OCI-LY7 (cell line): ENCODE results near the gene BICD1. TPM values are rescaled to one million over a fixed set of nuclear protein-coding genes. Genes with fewer than 3 reads are reported as not detected.

ENCODE experiments used
- BruUV-seq: library from RNA; stranded (reverse); fragments of 400-500 nt; replicated peaks from 2 replicates; lab custom pipeline; 2021; lab: Mats Ljungman, UMichigan
- CTCF ChIA-PET: fragments of 300-600 bp; sonication (Branson Sonifier 250); formaldehyde crosslinking; loops from one replicate; lab custom pipeline; 2022; ENCODE audit warnings: antibody characterized with exemption; ENCODE audit not compliant: unreplicated experiment; lab: Charles Lee
- POLR2A ChIA-PET: fragments of 300-600 bp; sonication (Branson Sonifier 250); formaldehyde crosslinking; loops from one replicate; lab custom pipeline; 2022; ENCODE audit warnings: antibody characterized with exemption; lab: Charles Lee
- DNase-seq: peaks from one replicate; pipeline ENCODE4 v3.0.0-alpha.2; 2015; ENCODE audit warnings: low spot score
- H2AFZ ChIP-seq: fragments of 200-600 bp; sonication (generic), shearing (Covaris generic); 2 replicates; pipeline ENCODE4 v1.6.1; 2014; ENCODE audit warnings: mild to moderate bottlenecking, antibody characterized with exemption, low read length, moderate library complexity
- H3K27ac ChIP-seq: fragments of 200-600 bp; sonication (generic); 2 replicates; pipeline ENCODE4 v1.5.1; 2014; ENCODE audit warnings: mixed run types, low read depth, mild to moderate bottlenecking, moderate library complexity, low read length, inconsistent platforms; ENCODE audit not compliant: poor library complexity, severe bottlenecking
- H3K36me3 ChIP-seq: fragments of 200-600 bp; sonication (generic); 2 replicates; pipeline ENCODE4 v1.6.1; 2014; ENCODE audit warnings: mild to moderate bottlenecking, antibody characterized with exemption, low read length, moderate library complexity, mixed read lengths; ENCODE audit not compliant: insufficient read depth
- H3K4me1 ChIP-seq: fragments of 200-600 bp; sonication (generic); 2 replicates; pipeline ENCODE4 v1.5.1; 2014; ENCODE audit warnings: mild to moderate bottlenecking, low read length; ENCODE audit not compliant: insufficient read depth, poor library complexity, severe bottlenecking
- H3K4me2 ChIP-seq: fragments of 200-600 bp; sonication (generic); 2 replicates; pipeline ENCODE4 v1.6.1; 2014; ENCODE audit warnings: mild to moderate bottlenecking, low read length
- H3K4me3 ChIP-seq: fragments of 200-600 bp; sonication (generic); 2 replicates; pipeline ENCODE4 v1.5.1; 2014; ENCODE audit warnings: mild to moderate bottlenecking, low read depth, low read length; ENCODE audit not compliant: poor library complexity, severe bottlenecking
- H3K79me2 ChIP-seq: fragments of 200-600 bp; sonication (generic); 2 replicates; pipeline ENCODE4 v1.6.1; 2016; ENCODE audit warnings: low read depth, mild to moderate bottlenecking, low read length, moderate library complexity, mixed read lengths; ENCODE audit not compliant: insufficient read depth
- H3K9me2 ChIP-seq: fragments of 200-600 bp; sonication (generic); 2 replicates; pipeline ENCODE4 v1.6.1; 2016; ENCODE audit warnings: mild to moderate bottlenecking, low read length, mixed read lengths; ENCODE audit not compliant: insufficient read depth
- H3K9me3 ChIP-seq: fragments of 200-600 bp; sonication (generic); 2 replicates; pipeline ENCODE4 v1.6.1; 2014; ENCODE audit warnings: mild to moderate bottlenecking, mixed run types, low read length, mixed read lengths
- H4K20me1 ChIP-seq: fragments of 200-600 bp; sonication (generic); 2 replicates; pipeline ENCODE4 v1.6.1; 2014; ENCODE audit warnings: mild to moderate bottlenecking, antibody characterized with exemption, low read length, moderate library complexity, mixed read lengths; ENCODE audit not compliant: insufficient read depth
- CTCF ChIP-seq: fragments of 200-600 bp; sonication (generic); conservative IDR thresholded peaks from 2 replicates; pipeline ENCODE4 v1.5.1; 2014; ENCODE audit warnings: mild to moderate bottlenecking, antibody characterized with exemption, low read length, moderate library complexity, mixed read lengths
- EZH2phosphoT487 ChIP-seq: fragments of 200-600 bp; sonication (generic); IDR thresholded peaks from 2 replicates; pipeline ENCODE4 v1.6.1; 2018; ENCODE audit warnings: low read depth, borderline replicate concordance, mild to moderate bottlenecking, mixed run types, antibody characterized with exemption, low read length, moderate library complexity, mixed read lengths
- intact Hi-C: fragments of 100-400 bp; cut with micrococcal nuclease; formaldehyde crosslinking; loops from one replicate; pipeline ENCODE4 v1.10.0; 2022; ENCODE audit not compliant: unreplicated experiment
- total RNA-seq, 2 experiments: library from RNA; depleted of rRNA in 1 of 2; stranded (reverse); fragments of >200 nt in 1 of 2; shearing (Covaris generic) in 1 of 2; gene quantifications; 2 replicates each; pipeline ENCODE4 v1.2.3, GENCODE V29; 2014 to 2022

Gene BICD1
- total RNA-seq, 2 experiments from 2014 or later: 42.9 to 88.2 TPM

DNA sequence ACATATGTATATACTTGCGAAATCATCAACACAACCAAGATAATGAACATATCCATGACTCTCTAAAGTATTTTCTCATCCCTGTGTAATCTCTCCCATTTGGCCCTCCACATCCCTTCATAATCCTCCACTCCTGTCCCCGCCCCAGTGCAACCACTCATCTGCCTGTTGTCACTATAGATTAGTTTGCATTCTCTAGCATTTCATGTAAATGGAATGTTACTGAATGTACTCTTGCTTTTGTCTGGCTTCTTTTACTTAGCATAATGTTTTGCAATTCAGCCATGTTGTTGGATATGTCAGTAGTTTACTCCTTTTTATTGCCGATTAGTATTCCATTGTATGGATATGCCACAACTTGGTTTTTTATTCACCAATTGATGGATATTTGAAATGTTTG lies 99.1 kb downstream of the BICD1 start:
- no peak for TF ChIP-seq EZH2phosphoT487
- no peak for TF ChIP-seq CTCF

DNA sequence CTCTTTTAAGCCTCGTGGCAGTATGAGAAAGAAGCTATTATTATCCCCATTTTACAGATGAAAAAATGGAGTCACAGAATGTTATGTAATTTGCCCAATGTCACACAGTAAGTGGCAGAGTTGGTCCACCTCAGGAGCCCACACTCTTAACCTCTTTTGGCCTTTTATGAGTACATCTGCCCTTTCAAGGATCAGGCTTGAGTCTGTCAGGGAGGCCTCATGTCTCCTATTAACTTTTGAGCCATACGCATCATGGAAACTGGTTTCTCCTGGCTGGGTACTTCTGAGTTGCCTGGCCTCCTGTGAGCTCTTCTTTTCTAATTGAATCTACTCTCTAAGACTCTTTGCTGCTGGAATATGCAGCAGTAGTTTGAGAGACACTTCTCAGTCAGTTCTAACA lies 101.7 kb downstream of the BICD1 start:
- no peak overlapping the region for H2AFZ ChIP-seq
- CTCF ChIA-PET: no interaction called here
- peaks cover 25% of the 10 kb centered on the region; the same call in 1 of the 2 replicates for H3K79me2 ChIP-seq
- no peak overlapping the region for H3K4me3 ChIP-seq
- no TSS peak for BruUV-seq
- H4K20me1 ChIP-seq: no peaks in the 10 kb centered on the region
- H3K4me2 ChIP-seq: no peak overlapping the region
- no peak overlapping the region for H3K27ac ChIP-seq
- POLR2A ChIA-PET: interaction anchor here (0.8 to 2.0 kb wide), 4 partner anchors 8 to 24 kb away, joined by 4 to 5 read pairs (median 5); no protein-coding TSS in a partner anchor
- H3K9me3 ChIP-seq: no peaks in the 10 kb centered on the region
- no peaks in the 10 kb centered on the region for H3K9me2 ChIP-seq
- H3K4me1 ChIP-seq: peaks cover 35% of the 10 kb centered on the region
- intact Hi-C loops: no loop called here
- peaks cover 10% of the 10 kb centered on the region for H3K36me3 ChIP-seq
- no peak for TF ChIP-seq EZH2phosphoT487
- TF ChIP-seq CTCF: no peak
- DNase-seq: no peak

More for the DNA sequence above, 99.1 kb downstream of the BICD1 start:
- Histone ChIP-seq H3K79me2 (peaks cover 24% of the 10 kb centered on the region), H2AFZ (no peak overlapping the region), H4K20me1 (no peaks in the 10 kb centered on the region), H3K27ac (no peak overlapping the region), H3K4me2 (no peak overlapping the region), H3K36me3 (peaks cover 23% of the 10 kb centered on the region), H3K9me3 (peaks cover 8% of the 10 kb centered on the region; the same call in 1 of the 2 replicates), H3K4me1 (peaks cover 17% of the 10 kb centered on the region), H3K9me2 (no peaks in the 10 kb centered on the region), H3K4me3 (no peak overlapping the region)
- ChIA-PET CTCF (no interaction called here), POLR2A (interaction anchor here (0.7 to 0.9 kb wide), 2 partner anchors 9 to 48 kb away, joined by 3 to 5 read pairs; no protein-coding TSS in a partner anchor)
- BruUV-seq: no TSS peak
- intact Hi-C loops: no loop called here
- DNase-seq: no peak

DNA sequence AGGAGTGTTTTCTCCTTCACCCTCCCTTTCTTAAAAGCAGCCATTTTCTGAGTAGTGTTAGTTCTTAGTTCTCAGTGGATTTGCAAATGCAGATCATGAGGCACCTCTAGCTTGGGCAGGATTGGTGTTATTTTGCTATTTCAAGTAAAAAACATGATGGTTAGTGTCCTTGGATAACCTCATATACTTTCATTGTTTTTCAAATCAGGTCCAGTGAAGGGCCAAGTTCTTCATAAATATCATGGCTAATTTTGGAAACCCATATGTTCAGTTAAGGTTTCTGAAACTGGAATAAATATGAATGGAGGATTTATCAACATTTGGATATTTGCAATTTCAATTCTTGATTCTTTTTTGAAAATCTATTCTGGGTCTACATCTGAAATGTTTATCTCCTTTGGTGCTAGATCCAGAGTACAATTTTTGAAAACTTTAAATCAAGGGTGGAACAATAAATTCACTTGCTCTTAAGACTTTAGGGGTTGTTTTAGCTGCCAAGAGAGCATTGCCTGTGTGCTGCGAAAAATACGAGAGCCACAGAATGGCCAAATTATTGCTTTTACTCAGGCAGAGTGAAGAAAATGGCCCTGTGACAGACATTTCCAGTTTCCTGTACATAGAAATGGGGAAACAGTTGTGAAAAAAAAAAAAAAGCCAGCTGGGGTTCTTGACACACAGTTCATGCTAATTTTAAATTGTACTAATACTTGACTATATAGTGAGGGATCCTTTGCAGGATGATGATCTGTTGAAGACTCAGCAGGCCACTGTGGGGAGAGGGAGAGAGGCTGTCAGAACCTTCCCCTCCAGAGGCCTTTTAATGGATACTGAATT lies 104.6 kb downstream of the BICD1 start:
- CTCF ChIA-PET: no interaction called here
- peak; percentile 22 for DNase-seq
- Histone ChIP-seq H3K36me3 (peaks cover 8% of the 10 kb centered on the region), H3K9me3 (no peaks in the 10 kb centered on the region), H3K4me1 (peaks cover 57% of the 10 kb centered on the region), H4K20me1 (no peaks in the 10 kb centered on the region), H3K9me2 (no peaks in the 10 kb centered on the region), H2AFZ (no peak overlapping the region), H3K4me3 (no peak overlapping the region), H3K27ac (peak overlapping the region; percentile 35), H3K79me2 (peaks cover 32% of the 10 kb centered on the region; the same call in 1 of the 2 replicates), H3K4me2 (peak overlapping the region; percentile 36)
- intact Hi-C loops: loop anchor here (5.0 kb wide), 1 partner anchor 91 kb away; no protein-coding TSS in a partner anchor
- BruUV-seq: no TSS peak
- TF ChIP-seq EZH2phosphoT487 (no peak), CTCF (no peak)
- POLR2A ChIA-PET: interaction anchor here (0.5 to 1.4 kb wide), 11 partner anchors 9 to 211 kb away, joined by 3 to 7 read pairs (median 3); no protein-coding TSS in a partner anchor
